Occipital lobe (tissue), 3 donors: ENCODE data around the gene TRO. TPM values are rescaled to one million over a fixed set of nuclear protein-coding genes. Genes with fewer than 3 reads are reported as not detected.

ENCODE experiments used
- DNase-seq: peaks from one replicate; lab custom pipeline; 2025; lab: John Stamatoyannopoulos, UW
- small RNA-seq: library from RNA; depleted of rRNA; stranded (forward); fragments of <200 nt; gene quantifications from one replicate; pipeline ENCODE3, GENCODE V24; 2014
- total RNA-seq: library from RNA; depleted of rRNA; stranded (reverse); fragments of >200 nt; gene quantifications from one replicate; pipeline ENCODE4 v1.2.3, GENCODE V29; 2014

TRO gene
- total RNA-seq, 1 donor from 2014 or later, result 76.1 TPM

GRCh38 chrX:54950730-54951375 is 30.2 kb downstream of the TRO start:
- DNase-seq, result no peak

DNA sequence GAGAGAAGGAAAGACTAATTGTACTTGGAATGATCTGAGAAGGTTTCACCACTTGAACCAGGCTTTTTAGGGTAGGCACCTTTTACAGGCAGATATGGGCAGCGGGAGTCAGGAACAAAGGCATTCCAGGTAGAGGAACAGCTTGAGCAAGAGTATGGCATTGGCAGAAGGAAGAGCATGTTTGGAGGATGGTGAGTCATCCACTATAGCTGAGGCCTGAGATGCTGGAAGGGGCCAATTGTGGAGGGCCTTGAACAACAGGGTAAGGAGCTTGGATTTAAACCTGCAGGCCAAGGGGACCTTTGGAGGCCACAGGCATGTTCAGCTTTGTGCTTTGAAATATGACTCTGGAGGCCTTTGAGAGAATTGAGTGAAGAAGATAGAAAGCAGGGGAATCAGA is 41.1 kb downstream of the TRO start:
- DNase-seq, result no peak

- no peak for DNase-seq
Measured at GRCh38 chrX:54964766-54965497, 44.3 kb downstream of the TRO start.

GRCh38 chrX:54977387-54977786 is 56.8 kb downstream of the TRO start:
- DNase-seq, result no peak

- DNase-seq, result no peak
Measured at GRCh38 chrX:54978448-54978847, 57.8 kb downstream of the TRO start.

GRCh38 chrX:54979432-54979831 is 58.8 kb downstream of the TRO start:
- DNase-seq, result no peak

GRCh38 chrX:54980334-54980733 is 59.7 kb downstream of the TRO start:
- no peak for DNase-seq

Small RNA genes lying within 50 kb of the gene (small RNA-seq; reads per million reads assigned to genes)
- gene RF00614, result not detected

Other genes starting within 250 kb of the TRO start
- gene ITIH6, start 122.6 kb upstream of the TRO start, total RNA-seq, result not detected
- 213 TPM for gene MAGED2, start 113.1 kb upstream of the TRO start, total RNA-seq
- gene PFKFB1, start 73.4 kb downstream of the TRO start, total RNA-seq, result not detected
- gene APEX2, start 79.5 kb downstream of the TRO start, total RNA-seq, result 1.4 TPM
- gene ALAS2, start 110.2 kb downstream of the TRO start, total RNA-seq, result 32.0 TPM
- gene PAGE2B, start 154.2 kb downstream of the TRO start, total RNA-seq, result not detected
- gene PAGE2, start 168.2 kb downstream of the TRO start, total RNA-seq, result not detected